HL-60 (cell line): Measurements from ENCODE around the gene DENND6B.

ENCODE experiments used
- GABPA ChIP-seq: IDR thresholded peaks from 2 replicates; pipeline ENCODE4 v1.6.1; 2012; ENCODE audit warnings: low read depth
- POLR2AphosphoS5 ChIP-seq: IDR thresholded peaks from 2 replicates; pipeline ENCODE4 v1.6.1; 2012; ENCODE audit warnings: low read depth
- SPI1 ChIP-seq: IDR thresholded peaks from 2 replicates; pipeline ENCODE4 v1.6.1; 2012; ENCODE audit warnings: low read depth, mild to moderate bottlenecking, borderline replicate concordance
- TF ChIP-seq, protein P1 (sequence below): IDR thresholded peaks from one replicate; pipeline ENCODE4 v1.5.1; 2011; ENCODE audit warnings: low read length, control low read depth, inconsistent platforms; ENCODE audit not compliant: insufficient read depth

DNA sequence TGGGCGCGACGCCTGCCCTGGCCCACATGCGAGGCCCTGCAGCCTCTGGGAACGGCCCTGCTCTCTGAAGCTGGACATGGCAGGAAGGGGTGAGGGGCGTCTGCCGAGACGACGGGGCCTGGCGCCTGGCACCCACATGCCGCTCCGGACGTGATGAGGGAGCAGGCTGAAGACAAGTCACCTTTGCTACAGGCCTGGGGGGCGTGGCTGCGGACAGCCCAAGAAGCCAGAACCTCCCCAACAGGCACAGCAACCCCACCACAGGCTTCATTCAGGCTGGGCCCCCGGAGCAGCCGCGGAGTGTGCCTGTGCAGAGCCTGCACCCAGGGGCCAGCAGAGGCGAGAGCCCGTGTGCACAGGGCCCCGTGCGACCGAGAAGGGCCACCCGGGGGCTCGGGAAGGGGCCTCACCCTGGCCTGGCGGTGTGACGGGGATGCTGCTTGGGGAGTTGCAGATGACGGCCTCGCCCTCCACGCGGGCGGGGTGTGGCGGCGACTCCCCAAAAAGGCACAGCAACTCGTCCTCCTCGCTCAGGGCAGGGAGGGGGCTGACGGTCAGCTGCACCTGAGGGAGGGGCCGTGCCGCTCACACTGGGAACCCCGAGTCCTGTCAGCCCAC lies 40.0 kb downstream of the DENND6B start:
- TF ChIP-seq, protein P1, sequence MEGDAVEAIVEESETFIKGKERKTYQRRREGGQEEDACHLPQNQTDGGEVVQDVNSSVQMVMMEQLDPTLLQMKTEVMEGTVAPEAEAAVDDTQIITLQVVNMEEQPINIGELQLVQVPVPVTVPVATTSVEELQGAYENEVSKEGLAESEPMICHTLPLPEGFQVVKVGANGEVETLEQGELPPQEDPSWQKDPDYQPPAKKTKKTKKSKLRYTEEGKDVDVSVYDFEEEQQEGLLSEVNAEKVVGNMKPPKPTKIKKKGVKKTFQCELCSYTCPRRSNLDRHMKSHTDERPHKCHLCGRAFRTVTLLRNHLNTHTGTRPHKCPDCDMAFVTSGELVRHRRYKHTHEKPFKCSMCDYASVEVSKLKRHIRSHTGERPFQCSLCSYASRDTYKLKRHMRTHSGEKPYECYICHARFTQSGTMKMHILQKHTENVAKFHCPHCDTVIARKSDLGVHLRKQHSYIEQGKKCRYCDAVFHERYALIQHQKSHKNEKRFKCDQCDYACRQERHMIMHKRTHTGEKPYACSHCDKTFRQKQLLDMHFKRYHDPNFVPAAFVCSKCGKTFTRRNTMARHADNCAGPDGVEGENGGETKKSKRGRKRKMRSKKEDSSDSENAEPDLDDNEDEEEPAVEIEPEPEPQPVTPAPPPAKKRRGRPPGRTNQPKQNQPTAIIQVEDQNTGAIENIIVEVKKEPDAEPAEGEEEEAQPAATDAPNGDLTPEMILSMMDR = no peak
- TF ChIP-seq SPI1 (no peak), POLR2AphosphoS5 (no peak), GABPA (no peak)
